Adrenal gland (tissue), 12 donors: ENCODE results near the gene CNOT6. TPM values are rescaled to one million over a fixed set of nuclear protein-coding genes. Genes with fewer than 3 reads are reported as not detected.

Experiments used
- DNase-seq, 7 donors: peaks; one replicate each; pipeline ENCODE4 v3.0.0-alpha.2; 2019 to 2020
- H3K27ac ChIP-seq, 5 donors: fragments of 200-600 bp; sonication (generic) in 4 of 5; 1 replicate in 3 of 5; 2 replicates in 2 of 5; pipeline versions ENCODE4 v1.5.1 to v1.8.0; 2016 to 2020; ENCODE audit warnings: mild to moderate bottlenecking in 1 of 5
- H3K27me3 ChIP-seq: fragments of 200-600 bp; 2 replicates; pipeline ENCODE4 v1.8.0; 2021
- H3K36me3 ChIP-seq, 2 donors: fragments of 200-600 bp; replicated peaks in 1 of 2; 1 replicate in 1 of 2; 2 replicates in 1 of 2; pipeline versions ENCODE4 v1.5.1 to v1.8.0; 2018 to 2022
- H3K4me1 ChIP-seq, 2 donors: fragments of 200-600 bp; replicated peaks in 1 of 2; 1 replicate in 1 of 2; 2 replicates in 1 of 2; pipeline versions ENCODE4 v1.5.1 to v1.8.0; 2018 to 2021
- H3K4me3 ChIP-seq, 4 donors: fragments of 200-600 bp; sonication (generic) in 3 of 4; one replicate each; pipeline ENCODE4 v1.5.1; 2016 to 2018
- H3K9me3 ChIP-seq, 3 donors: fragments of 200-600 bp; sonication (generic) in 1 of 3; replicated peaks in 1 of 3; 1 replicate in 2 of 3; 2 replicates in 1 of 3; pipeline versions ENCODE4 v1.5.1 to v1.8.0; 2016 to 2021
- CTCF ChIP-seq, 6 experiments: fragments of 450-650 bp in 4 of 6; fragments of 200-600 bp in 2 of 6; sonication (generic) in 1 of 6; IDR thresholded peaks; 1 replicate in 5 of 6; 2 replicates in 1 of 6; pipeline versions ENCODE4 v1.5.1 to v1.8.0; 2016 to 2021; ENCODE audit warnings: antibody characterized with exemption in 6 of 6, mild to moderate bottlenecking in 2 of 6, moderate library complexity in 1 of 6
- POLR2A ChIP-seq, 2 donors: fragments of 450-650 bp; IDR thresholded peaks; one replicate each; pipeline ENCODE4 v1.6.1; 2017; ENCODE audit warnings: antibody characterized with exemption in 2 of 2, mild to moderate bottlenecking in 2 of 2, moderate library complexity in 1 of 2
- WGBS, 4 donors: extraction: QIAGEN DNeasy Blood & Tissue Kit in 2 of 4; methylation state at CpG; one replicate each; pipeline versions ENCODE4 v1.1.5 to v1.1.7; 2013 to 2017; 5-methylcytosine and 5-hydroxymethylcytosine counted together
- intact Hi-C, 2 donors: fragments of 100-400 bp; cut with DNase I; formaldehyde crosslinking; loops; one replicate each; pipeline versions ENCODE4 v1.14.1 to v1.15.0; 2022 to 2023
- polyA plus RNA-seq, 3 donors: library from polyadenylated mRNA; stranded (reverse); fragments of 200-250 nt in 2 of 3; fragments of 350-450 nt in 1 of 3; fragmentation: Illumina TruSeq in 1 of 3; extraction: RNeasy Lipid Tissue Mini Kit (QIAGEN cat#74804) in 1 of 3; gene quantifications; one replicate each; pipeline ENCODE4 v1.2.3, GENCODE V29; 2013 to 2014
- total RNA-seq, 9 donors: library from RNA; depleted of rRNA in 4 of 9; stranded (reverse); fragments of >200 nt in 4 of 9; fragments of 120-200 nt in 1 of 9; fragmentation: NEBNext Ultra II Directional in 1 of 9; extraction: Animal tissue kit (Norgen Biotek cat#: 25700) in 1 of 9; gene quantifications; one replicate each; pipeline versions ENCODE4 v1.1.0 to v1.2.4, GENCODE V29; 2013 to 2023
- donor health status: healthy with polysubstance abuse.
- donor health status: Bipolar disorder and iron deficiency.
- donor health status: DM: yes; HTN: yes; CAD: no.
- donor health status: DM: no; HTN: no; CAD: no.
- donor health status: DM: no; HTN: no; CAD: no.
- donor health status: DM: yes; HTN: yes; CAD: no.

CNOT6 gene
- total and polyA plus RNA-seq, 12 donors: 4.4 to 19.9 (median 11.5) TPM

GRCh38 chr5:180540050-180540694 lies 46.0 kb downstream of the CNOT6 start:
- WGBS, 4 donors: 87 to 96% (median 92%) methylated on average over 6 of the region's 6 CpGs
- no peak for TF ChIP-seq CTCF (IDR thresholded peaks at IDR 0.05)
- no peak for TF ChIP-seq POLR2A (IDR thresholded peaks at IDR 0.05)
- intact Hi-C loops: no loop called here

GRCh38 chr5:180541710-180542109 lies 47.5 kb downstream of the CNOT6 start:
- intact Hi-C loops: no loop called here
- TF ChIP-seq CTCF (IDR thresholded peaks at IDR 0.05) (no peak), POLR2A (IDR thresholded peaks at IDR 0.05) (no peak)
- WGBS, 4 donors: 86 to 96% (median 88%) methylated on average over 9 of the region's 9 CpGs

More at GRCh38 chr5:180540050-180540694, 46.0 kb downstream of the CNOT6 start:
- Histone ChIP-seq H3K4me1 (no peaks in the 10 kb centered on the region), H3K36me3 (no peaks in the 10 kb centered on the region), H3K9me3 (no peaks in the 10 kb centered on the region), H3K27ac (no peak overlapping the region), H3K27me3 (no peaks in the 10 kb centered on the region), H3K4me3 (no peak overlapping the region)
- no peak for DNase-seq

GRCh38 chr5:180545248-180545647 lies 51.1 kb downstream of the CNOT6 start:
- WGBS, 4 donors: 96 to 100% (median 96%) methylated on average over 3 of the region's 3 CpGs
- Histone ChIP-seq H3K27ac (no peak overlapping the region), H3K9me3 (no peaks in the 10 kb centered on the region), H3K27me3 (no peaks in the 10 kb centered on the region), H3K36me3 (no peaks in the 10 kb centered on the region), H3K4me3 (no peak overlapping the region), H3K4me1 (peaks cover 0 to 15% of the 10 kb centered on the region in 2 donors)
- intact Hi-C loops: no loop called here
- no peak for TF ChIP-seq POLR2A (IDR thresholded peaks at IDR 0.05)
- no peak for TF ChIP-seq CTCF (IDR thresholded peaks at IDR 0.05)
- DNase-seq: no peak

More at GRCh38 chr5:180541710-180542109, 47.5 kb downstream of the CNOT6 start:
- H3K27me3 ChIP-seq: no peaks in the 10 kb centered on the region
- H3K4me1 ChIP-seq: no peaks in the 10 kb centered on the region
- no peaks in the 10 kb centered on the region for H3K36me3 ChIP-seq
- H3K4me3 ChIP-seq: no peak overlapping the region
- H3K27ac ChIP-seq: no peak overlapping the region
- no peaks in the 10 kb centered on the region for H3K9me3 ChIP-seq
- no peak for DNase-seq

GRCh38 chr5:180548563-180548962 lies 54.4 kb downstream of the CNOT6 start:
- WGBS, 4 donors: 29 to 37% (median 31%) methylated on average over 3 of the region's 3 CpGs
- H3K27ac ChIP-seq: no peak overlapping the region
- H3K36me3 ChIP-seq: no peaks in the 10 kb centered on the region
- no peaks in the 10 kb centered on the region for H3K27me3 ChIP-seq
- H3K4me3 ChIP-seq: no peak overlapping the region
- DNase-seq: no peak
- intact Hi-C loops: no loop called here
- peaks cover 0 to 15% of the 10 kb centered on the region in 2 donors for H3K4me1 ChIP-seq
- no peaks in the 10 kb centered on the region for H3K9me3 ChIP-seq
- TF ChIP-seq CTCF (IDR thresholded peaks at IDR 0.05): no peak
- TF ChIP-seq POLR2A (IDR thresholded peaks at IDR 0.05): no peak
